ENCODE data around the gene ARHGAP6.
"Not testable (repeated sequence)": the region's sequence is repeated elsewhere in the genome, so short reads cannot be mapped to it uniquely, and the experiment has no call there.

ARHGAP6 gene

DNA sequence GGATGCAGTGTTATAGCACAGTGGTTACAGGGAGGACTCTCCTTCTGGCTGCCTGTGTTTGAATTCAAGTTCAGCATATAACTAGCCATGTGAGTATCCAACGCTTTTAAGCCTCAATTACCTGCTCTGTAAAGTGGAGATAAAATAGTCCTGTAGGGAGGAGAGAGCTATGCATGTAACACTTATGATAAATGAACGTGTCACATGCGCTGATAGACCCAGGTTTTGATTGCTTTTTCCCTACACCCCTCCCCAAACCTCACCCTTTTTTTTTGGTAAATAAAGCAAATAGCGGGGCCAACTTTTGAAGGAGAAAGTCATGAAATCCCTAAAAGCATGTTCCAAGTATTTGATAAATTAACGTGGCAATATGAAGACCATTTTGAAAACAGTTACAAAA lies 392.9 kb downstream of the ARHGAP6 start:
- DNase-seq, result no peak

DNA sequence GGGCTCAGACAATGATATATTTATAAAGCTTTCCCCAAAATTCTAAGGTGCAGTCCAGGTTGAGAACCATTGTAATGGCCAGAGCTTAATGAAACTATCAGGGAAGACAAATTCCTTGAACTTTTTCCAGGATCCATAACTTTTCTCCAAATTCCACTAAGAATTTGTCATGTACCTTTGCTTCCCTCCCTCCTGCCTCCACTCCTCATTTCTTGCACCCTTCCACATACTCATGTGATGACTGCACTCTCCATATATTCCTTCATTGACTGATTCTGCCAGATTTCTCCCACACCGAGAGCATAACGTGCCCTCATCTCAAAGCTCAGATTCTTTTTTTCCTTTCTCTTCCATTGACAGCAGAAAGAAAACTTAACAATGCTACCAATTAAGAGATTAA lies 393.4 kb downstream of the ARHGAP6 start:
- no peak for DNase-seq

DNA sequence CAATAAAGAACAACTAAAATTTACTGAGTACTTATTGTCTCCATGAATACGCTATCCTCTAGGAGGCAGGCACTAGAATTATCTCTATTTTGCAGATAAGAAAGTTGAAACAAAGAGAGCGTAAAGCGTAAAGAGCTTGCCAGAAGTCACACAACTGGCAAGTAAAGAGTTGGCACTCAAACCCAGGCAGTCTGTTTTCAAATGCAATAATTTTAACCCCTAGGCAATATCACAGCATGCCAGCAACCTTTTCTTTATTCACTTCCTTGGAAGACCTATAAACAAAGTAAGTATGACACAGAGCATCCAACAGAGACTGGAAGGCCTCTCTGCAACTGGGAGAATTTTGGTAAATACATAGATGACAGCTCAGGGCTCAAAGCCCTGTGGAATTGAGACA lies 395.7 kb downstream of the ARHGAP6 start:
- DNase-seq, result no peak

DNA sequence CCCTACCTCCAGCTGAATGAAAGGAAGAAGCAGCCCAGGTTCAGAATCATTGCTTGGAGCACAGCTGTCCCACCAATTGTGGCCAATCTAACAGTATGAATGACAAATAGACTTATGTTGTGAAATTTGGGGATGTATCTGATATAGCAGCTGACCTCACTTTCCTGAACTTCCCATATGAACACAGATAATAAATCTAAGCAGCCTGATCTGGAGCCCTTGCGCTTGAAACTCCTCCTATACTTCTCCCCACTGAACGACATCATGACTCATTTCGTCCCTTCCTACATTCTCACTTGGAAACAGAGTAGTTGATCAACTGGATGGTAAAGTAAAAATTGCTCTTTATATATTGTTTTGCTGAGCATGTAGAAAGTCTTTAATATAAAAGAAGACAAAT lies 396.7 kb downstream of the ARHGAP6 start:
- no peak for DNase-seq

DNA sequence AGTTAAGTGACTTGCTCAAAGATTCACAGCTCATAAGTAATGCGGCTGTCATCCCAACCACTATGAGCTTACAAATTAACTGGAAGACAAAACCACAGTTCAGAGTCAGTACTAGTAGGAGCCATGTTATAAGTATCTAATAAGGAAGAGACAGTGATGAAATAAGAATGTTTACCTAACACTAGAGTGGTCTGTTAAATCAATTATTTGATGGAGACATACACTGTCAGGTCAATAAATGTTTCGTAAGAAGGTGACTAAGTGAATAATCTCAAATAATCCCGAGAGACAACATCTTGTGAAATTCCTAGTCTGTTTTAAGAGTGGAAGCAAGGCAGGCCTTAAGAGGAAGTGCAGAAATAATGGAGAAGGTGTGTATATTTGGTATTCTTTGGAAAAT lies 398.3 kb downstream of the ARHGAP6 start:
- no peak for DNase-seq

DNA sequence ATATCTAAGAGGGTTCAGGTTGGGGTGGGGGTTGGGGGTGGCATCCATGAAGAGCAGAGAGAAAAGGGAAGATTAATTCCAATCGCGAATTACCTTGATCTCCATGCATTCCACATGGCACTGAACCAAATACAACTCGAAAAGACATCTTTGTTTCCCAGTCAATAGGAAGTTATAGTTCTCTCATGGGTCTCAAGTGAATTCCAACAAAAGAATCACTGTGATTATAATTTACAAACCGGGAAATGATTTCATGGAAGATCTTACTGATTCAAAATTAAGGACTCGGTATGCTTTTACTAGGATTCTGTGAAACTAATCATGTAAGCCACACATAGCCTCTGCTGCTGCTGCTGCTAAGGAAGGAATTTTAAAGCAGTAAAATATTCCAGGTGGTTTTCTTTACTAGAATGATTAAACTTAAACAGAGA lies 399.1 kb downstream of the ARHGAP6 start:
- DNase-seq, result no peak

DNA sequence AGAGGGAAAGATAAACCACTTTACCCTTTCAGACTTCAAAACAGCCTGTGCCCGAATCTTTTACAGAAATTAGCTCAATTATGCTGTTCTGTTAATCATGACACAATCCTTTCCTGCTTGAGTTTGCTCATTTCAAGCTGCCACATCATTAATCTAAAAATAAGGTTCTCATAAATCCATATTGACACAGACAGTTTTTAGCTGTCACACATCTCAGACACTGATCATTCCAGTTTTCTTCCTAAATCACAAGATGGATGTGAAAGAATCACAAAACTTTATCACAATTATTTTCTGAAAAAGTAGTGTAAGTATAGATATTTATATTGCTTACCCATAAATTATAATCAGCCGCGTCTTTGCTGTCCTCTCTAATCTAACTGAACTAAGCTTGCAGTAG lies 400.4 kb downstream of the ARHGAP6 start:
- DNase-seq, result no peak

DNA sequence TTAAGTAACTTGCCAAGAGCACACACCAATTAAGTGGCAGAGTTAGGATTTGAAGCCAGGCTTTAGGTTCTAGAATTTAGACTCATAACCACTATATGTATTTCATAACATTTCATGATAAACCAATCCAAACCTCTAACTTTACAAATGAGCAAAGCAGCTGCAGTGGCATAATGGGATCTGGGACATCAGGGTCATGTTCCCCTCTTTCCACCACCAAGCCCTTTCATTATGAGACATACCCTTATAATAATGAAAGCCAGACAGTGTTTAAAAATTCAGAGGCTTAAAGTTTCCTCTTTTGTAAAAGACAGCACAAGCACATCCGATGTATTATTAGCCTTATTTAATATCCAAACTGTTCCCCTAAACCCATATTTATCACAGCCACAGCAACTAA lies 400.8 kb downstream of the ARHGAP6 start:
- no peak for DNase-seq

DNA sequence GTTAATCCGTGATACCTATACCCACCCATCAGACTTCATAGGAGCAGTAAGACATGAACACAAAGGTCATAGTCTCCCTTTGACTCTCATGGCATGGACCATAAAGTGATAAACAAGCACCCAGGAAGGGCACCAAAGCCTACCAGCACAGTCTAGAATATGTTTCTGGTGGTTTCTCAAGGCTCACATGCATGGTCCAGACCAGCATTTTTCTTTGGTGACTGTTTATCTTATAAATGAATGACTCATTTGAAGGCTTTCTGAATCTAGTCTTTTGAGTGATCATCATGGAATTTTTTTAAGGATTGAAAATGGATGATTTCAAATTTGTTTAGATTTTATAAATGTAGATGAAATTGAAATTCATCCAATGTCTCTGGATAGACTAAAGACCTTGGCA lies 404.5 kb downstream of the ARHGAP6 start:
- DNase-seq, result no peak

DNA sequence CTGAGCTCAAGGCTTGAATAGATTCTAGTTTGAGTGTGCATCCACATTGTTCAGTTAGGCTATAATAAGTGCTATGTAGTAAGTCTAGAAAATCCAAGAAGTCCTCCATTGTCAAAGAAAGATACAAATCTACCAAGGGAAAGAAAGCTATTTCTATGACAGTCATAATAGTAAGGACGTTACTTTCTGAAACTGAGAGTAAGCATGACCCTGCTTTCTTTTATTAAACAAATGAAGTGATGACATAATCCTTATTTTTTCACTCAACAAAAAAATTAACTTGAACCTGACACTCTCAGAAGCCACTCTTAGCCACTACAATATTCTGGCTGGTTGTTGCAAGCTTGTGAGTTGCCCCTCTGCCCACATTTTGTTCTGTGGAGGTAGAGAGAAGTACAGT lies 406.3 kb downstream of the ARHGAP6 start:
- no peak for DNase-seq

DNA sequence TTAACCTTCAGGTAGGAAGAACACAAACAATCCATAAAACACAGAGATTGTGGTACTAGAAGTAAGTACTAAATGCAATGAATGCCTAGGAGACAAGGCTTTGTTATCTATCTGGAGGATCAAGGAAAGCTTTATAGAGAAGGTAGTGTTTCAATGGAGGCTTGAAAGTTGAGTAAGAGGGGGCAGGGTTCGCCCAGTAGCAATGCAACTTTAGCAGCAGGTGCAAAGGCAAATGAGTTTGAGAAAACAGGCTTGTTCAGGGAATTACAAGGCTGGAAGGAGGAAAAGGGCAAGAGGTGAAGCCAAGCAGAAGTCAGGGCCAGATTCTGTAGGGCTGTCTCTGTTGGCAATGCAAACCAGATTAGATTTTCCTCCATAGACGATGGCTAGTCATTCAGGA lies 408.0 kb downstream of the ARHGAP6 start:
- no peak for DNase-seq

DNA sequence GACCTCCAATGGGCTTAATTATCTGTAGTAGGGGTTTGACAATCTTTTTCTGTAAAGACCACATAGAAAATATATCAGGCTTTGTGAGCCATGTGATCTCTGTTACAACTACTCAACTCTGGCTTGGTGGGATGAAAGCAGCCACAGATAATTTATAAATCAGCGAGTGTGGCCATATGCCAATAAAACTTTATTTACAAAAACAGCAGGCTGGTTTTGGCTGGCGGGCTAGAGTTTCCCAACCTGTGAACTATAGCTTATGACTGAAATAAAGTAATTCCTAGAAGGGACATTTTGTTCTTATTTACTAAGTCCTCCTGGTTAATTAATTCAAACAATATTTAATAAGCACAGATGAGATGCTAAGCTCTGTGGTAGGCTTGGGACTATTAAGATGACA lies 408.4 kb downstream of the ARHGAP6 start:
- DNase-seq, result no peak

DNA sequence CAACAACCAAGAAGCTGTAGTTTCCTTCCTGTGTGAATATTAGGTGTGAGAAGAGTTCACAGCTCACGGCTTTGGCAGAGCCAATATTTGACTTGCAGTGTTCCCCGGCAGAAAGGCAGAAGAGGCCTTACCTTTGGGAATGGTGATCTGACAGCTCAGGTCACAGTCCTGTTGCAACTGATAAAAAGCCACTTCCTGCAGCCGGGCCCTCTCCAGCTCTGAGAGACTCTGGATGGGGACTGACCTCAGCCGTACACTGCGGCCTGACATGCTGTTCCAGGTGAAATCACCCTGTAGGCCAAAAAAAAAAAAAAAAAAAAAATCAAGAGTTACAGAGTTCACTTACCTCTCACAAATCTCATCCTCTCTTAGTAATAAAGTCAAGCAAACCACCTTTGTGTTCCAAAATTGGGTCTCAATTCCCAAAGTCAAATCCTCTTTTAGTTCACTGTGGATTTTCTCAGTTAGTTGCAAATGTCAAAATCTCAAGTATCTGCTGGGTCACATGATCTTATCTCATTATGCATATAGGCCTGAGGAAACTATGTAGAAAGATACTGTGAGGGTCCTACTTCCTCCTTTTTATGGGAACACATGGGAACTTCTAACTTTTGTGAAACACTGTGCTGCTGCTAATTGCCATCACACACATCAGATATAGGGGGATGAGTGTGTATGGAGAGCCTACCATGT lies 411.2 kb downstream of the ARHGAP6 start:
- no peak for DNase-seq

DNA sequence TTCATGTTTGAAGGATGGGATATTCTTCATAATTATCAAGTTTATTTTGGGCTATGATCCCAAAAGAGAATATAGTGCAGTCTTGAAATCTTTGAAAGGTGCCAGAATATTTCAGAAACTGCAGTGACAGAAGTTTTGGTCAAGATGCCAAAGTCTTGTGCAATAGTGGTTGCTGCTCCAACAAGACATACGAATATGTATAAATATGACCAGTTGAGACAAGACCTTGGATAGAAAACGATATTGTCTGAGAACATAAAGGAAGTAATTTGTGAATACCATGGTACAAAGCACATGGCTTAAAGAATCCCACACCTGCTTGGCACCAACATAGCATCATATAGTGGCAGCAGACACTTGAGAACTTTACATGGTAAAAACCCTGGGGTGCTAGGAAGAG lies 421.1 kb downstream of the ARHGAP6 start:
- no peak for DNase-seq

DNA sequence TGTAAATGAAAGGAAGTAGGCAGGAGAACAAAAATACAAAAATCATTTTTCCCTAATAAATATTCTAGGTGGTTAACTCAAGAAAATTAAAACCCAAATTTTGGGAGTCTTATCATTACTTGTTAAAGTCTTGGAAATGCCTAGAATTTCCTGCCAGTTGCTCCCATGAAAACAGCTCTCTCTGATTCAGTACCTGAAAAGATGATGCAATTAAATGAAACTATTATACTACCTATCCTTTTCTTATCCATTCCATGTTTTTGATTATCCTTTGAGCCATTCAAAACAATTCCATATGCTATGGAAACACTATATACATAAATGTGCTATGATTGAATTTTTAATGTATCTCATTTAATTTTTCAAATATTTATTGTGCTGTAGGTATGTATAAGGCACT lies 423.0 kb downstream of the ARHGAP6 start:
- no peak for DNase-seq

DNA sequence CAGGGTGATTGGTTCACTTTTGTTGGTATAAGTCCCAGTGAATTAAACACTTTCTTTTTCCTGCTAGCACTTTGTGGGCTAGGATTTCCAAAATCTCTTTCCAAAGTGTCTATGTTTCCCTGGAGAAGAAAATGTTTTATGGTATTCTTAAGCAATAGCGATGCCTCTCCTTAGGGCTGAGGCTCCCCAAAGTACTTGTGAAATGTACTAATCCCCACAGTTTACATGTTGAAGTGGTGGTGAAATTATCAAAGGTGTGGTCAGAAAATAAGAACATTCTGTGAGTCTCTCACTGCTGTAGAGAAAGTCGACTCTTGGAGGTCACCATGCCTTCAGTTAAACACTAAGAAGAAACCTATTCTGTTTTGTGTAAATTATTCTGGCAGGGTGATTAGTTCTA lies 424.0 kb downstream of the ARHGAP6 start:
- DNase-seq, result no peak

DNA sequence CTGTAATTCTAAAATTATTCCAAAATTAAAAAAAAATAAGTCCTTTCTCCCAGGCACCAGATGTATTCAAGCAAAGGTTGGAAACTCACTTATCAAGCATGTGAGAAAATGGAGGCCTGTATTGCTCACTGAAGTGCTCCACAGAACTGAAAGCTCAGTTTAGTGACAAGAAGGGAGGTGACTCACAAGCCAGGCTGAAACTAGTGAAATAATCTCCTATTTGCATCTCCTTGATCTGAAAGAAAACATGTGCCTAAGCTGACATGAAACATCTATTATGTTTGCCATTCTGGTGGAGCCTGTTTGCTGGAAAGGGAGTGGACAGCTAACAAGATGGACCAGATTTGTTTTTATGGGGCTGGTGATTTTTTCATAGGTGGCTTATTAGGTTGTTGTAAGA lies 426.5 kb downstream of the ARHGAP6 start:
- no peak for DNase-seq

DNA sequence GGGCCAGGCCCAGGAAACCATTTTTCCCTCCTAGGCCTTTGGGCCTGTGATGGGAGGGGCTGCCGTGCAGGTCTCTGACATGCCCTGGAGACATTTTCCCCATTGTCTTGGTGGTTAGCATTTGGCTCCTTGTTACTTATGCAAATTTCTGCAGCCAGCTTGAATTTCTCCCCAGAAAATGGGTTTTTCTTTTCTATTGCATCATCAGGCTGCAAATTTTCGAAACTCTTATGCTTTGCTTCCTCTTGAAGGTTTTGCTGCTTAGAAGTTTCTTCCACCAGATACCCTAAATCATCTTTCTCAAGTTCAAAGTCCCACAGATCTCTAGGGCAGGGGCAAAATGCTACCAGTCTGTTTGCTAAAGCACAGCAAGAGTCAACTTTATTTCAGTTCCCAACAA lies 430.3 kb downstream of the ARHGAP6 start:
- not testable (repeated sequence) for DNase-seq

DNA sequence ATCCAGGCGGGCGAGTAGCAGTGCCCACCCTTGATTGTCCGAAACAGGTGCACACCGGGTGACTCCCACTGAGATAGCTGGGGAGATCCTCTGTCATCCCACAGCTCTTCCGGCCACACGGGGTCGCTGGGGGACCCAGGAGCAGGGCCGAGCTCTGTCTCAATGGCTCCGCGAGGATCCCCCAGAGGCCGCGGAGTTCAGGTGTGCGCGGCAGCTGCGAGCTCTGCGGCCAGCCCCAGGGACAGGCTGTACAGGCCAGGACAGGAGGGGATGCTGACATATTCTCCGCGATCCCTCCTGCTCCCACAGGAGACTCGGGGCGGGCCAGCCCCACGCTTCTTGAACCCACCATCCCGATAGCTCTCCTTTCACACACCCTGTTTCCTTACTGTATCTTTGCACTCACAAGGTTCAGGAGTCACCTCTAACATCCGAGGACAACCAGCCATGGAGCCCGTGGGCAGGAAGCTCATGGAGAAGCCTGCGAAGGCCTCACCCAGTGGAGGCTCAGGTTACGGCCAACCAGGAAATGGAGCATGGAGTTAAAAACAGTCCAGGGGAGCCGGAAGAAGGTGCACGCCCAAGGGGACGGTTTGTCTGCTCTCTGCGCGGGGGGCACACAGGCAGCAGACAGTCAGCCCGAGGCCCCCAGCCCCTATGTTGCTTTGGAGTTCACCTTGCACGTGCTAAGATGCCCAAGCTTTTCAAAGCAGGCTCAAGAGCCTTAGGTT lies 450.4 kb downstream of the ARHGAP6 start:
- DNase-seq, result no peak

DNA sequence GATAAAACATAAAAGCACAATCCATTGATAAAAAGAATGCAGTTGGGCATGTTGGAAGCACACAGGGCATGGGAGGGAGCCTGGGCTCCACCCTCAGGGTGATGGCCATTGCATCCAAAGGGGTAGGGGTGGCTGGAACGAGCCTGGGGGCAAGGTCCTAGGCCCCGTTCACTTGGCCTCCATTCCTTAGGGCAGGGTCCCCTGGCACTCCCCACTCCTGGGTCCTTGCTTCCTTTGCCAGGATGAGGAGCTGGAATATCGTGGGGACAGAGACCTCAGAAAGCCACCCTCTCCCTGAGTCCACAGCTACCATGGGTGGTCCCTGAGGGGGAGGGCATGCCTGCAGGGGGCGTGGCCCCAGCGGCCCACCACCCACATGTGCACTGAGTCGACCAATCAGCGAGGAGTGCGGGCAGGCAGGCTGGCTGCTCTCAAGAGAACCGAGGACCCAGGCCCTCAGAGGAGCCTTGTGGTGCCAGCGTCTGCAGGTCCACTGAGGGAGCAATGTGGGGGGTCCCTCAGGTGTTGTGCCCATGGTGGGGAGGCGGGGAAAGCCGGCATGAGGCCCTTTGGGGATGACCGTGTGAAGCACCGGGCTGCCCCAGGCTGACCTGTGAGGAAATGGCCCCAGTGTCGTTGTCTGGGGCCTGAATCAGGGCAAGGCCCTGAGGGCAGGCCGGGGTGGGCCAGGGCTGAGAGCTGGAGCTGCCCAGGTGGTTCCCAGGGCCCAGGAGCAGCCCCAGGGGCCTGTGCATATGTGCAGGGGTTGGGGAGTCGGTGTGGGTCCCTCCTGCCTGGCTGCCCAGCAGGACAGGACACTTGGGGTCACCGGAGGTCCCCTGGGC lies 451.2 kb downstream of the ARHGAP6 start:
- peak; percentile 2 for DNase-seq

DNA sequence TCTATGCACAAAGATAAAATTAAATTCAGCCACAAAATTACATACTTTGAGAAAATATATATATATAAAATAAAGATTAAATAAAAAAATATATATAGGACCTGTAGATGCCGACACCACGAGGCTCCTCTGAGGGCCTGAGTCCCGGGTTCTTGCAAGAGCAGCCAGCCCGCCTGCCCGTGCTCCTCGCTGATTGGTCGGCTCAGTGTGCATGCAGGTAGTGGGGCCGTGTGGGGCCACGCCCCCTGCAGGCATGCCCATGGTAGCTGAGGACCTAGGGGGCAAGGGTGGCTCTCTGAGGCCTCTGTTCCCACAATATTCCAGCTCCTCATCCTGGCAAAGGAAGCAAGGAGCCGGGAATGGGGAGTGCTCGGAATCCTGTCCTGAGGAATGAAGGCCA lies 453.0 kb downstream of the ARHGAP6 start:
- no peak for DNase-seq

DNA sequence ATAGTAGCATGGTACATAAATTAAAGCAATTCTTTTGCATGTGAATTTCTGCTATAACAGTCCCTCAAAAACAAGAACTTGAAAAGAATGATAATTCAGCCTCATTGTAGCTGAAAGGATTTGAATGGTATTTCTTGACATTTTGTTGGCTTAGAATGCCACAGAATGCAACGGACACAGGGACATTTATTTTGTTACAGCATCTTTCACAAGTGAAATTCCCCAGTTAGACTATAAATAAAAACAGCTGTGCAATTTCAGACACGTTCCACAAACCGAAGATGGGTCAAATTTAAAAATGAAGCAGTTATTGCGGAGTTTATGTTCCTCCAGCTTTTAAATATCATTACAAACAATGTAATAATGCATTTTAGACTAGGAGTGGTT lies 455.3 kb downstream of the ARHGAP6 start:
- DNase-seq, result no peak

DNA sequence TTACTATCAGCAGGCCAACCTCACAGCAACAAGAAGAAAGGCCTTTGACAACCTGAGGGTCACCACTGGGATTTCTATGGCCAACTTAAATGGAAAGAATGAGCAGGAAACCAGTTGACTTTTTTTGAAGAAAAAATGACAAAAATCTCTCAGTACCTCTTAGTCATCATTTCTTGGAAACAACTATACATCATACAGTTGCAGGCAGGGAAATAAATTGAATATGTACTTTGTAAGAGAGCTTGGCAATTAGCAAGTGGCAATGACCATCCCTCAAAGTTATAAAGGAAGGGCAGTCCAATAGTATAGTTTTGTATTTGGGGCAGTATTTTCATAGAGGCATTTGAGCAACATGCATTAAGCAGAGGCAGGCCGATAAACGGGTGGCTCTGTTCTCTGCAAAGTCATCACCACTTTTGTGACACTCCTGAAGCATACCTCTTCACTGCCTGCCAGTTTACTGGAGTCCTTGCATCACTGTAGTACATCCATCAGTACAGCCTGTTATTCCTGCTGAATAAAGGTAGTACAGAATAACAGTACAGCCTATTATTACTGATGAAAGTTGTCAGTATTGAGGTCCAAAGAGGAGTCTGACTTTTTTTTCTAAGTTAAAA lies 455.8 kb downstream of the ARHGAP6 start:
- no peak for DNase-seq
